SK-N-SH treated with all-trans-retinoic acid at 6 μM for 48 hours (cell line): ENCODE data around the gene NFIA.

Source experiments
- ATAC-seq: fragments of 200-7000 bp; cut with Tn5 transposase; 3 replicates; pipeline ENCODE4 v1.9.1; 2020; ENCODE audit warnings: mild to moderate bottlenecking, moderate library complexity
- ARNTL ChIP-seq: fragments of 450-650 bp; formaldehyde crosslinking; IDR thresholded peaks from 2 replicates; pipeline ENCODE4 v1.5.0; 2020; ENCODE audit warnings: low read depth, mild to moderate bottlenecking, moderate library complexity, borderline replicate concordance
- BACH2 ChIP-seq: fragments of 250-450 bp; sonication (Bioruptor Pico); IDR thresholded peaks from 2 replicates; pipeline ENCODE4 v1.9.0; 2021; ENCODE audit warnings: mild to moderate bottlenecking, borderline replicate concordance
- CREB5 ChIP-seq: fragments of 250-450 bp; sonication (Bioruptor Pico); IDR thresholded peaks from 2 replicates; pipeline ENCODE4 v1.5.1; 2020; ENCODE audit warnings: low read depth, mild to moderate bottlenecking, moderate library complexity
- CSDC2 ChIP-seq: fragments of 250-450 bp; sonication (Bioruptor Pico); IDR thresholded peaks from 2 replicates; pipeline ENCODE4 v1.5.0; 2020; ENCODE audit warnings: mild to moderate bottlenecking, moderate library complexity
- GLIS3 ChIP-seq: fragments of 250-450 bp; sonication (Bioruptor Pico); IDR thresholded peaks from 2 replicates; pipeline ENCODE4 v1.5.0; 2020; ENCODE audit warnings: mild to moderate bottlenecking, moderate library complexity
- ISL1 ChIP-seq: fragments of 250-450 bp; sonication (Bioruptor Pico); IDR thresholded peaks from 2 replicates; pipeline ENCODE4 v2.1.2; 2022; ENCODE audit warnings: mild to moderate bottlenecking, moderate library complexity
- OSR1 ChIP-seq: fragments of 250-450 bp; sonication (Bioruptor Pico); IDR thresholded peaks from 2 replicates; pipeline ENCODE4 v1.8.0; 2022; ENCODE audit warnings: moderate library complexity, mild to moderate bottlenecking, inconsistent platforms
- PATZ1 ChIP-seq: fragments of 250-450 bp; sonication (Bioruptor Pico); IDR thresholded peaks from 2 replicates; pipeline ENCODE4 v1.8.0; 2020; ENCODE audit warnings: mild to moderate bottlenecking, moderate library complexity, borderline replicate concordance
- POU6F1 ChIP-seq: fragments of 250-450 bp; sonication (Bioruptor Pico); IDR thresholded peaks from 2 replicates; pipeline ENCODE4 v1.8.0; 2021; ENCODE audit warnings: low read depth, mild to moderate bottlenecking, moderate library complexity, borderline replicate concordance
- PPARA ChIP-seq: fragments of 250-450 bp; sonication (Bioruptor Pico); IDR thresholded peaks from 2 replicates; pipeline ENCODE4 v1.5.0; 2020; ENCODE audit warnings: mild to moderate bottlenecking, borderline replicate concordance
- RARB ChIP-seq: fragments of 250-450 bp; sonication (Bioruptor Pico); IDR thresholded peaks from 2 replicates; pipeline ENCODE4 v1.8.0; 2021; ENCODE audit warnings: mild to moderate bottlenecking, moderate library complexity
- SNAI2 ChIP-seq: fragments of 250-450 bp; sonication (Bioruptor Pico); IDR thresholded peaks from 2 replicates; pipeline ENCODE4 v1.5.0; 2020; ENCODE audit warnings: mild to moderate bottlenecking, moderate library complexity
- TCF4 ChIP-seq: fragments of 250-450 bp; sonication (Bioruptor Pico); IDR thresholded peaks from 2 replicates; pipeline ENCODE4 v1.8.0; 2021; ENCODE audit warnings: mild to moderate bottlenecking, moderate library complexity, borderline replicate concordance
- TSHZ2 ChIP-seq: fragments of 250-450 bp; sonication (Bioruptor Pico); IDR thresholded peaks from 2 replicates; pipeline ENCODE4 v1.5.0; 2020; ENCODE audit warnings: mild to moderate bottlenecking, moderate library complexity
- ZFP3 ChIP-seq: fragments of 250-450 bp; sonication (Bioruptor Pico); IDR thresholded peaks from 2 replicates; pipeline ENCODE4 v1.5.0; 2020; ENCODE audit warnings: mild to moderate bottlenecking, moderate library complexity
- ZFP30 ChIP-seq: fragments of 450-650 bp; formaldehyde crosslinking; IDR thresholded peaks from 2 replicates; pipeline ENCODE4 v1.5.0; 2022; ENCODE audit warnings: mild to moderate bottlenecking, moderate library complexity
- ZNF565 ChIP-seq: fragments of 450-650 bp; formaldehyde crosslinking; conservative IDR thresholded peaks from 2 replicates; pipeline ENCODE4 v1.5.0; 2020; ENCODE audit warnings: low read depth, mild to moderate bottlenecking, moderate library complexity
- ZNF70 ChIP-seq: fragments of 450-650 bp; formaldehyde crosslinking; IDR thresholded peaks from 2 replicates; pipeline ENCODE4 v1.5.0; 2020; ENCODE audit warnings: mild to moderate bottlenecking, moderate library complexity
- ZNF8 ChIP-seq: fragments of 450-650 bp; formaldehyde crosslinking; IDR thresholded peaks from 2 replicates; pipeline ENCODE4 v1.5.0; 2020; ENCODE audit warnings: mild to moderate bottlenecking, moderate library complexity
- TF ChIP-seq, protein P1 (sequence below): fragments of 250-450 bp; sonication (Bioruptor Pico); IDR thresholded peaks from 2 replicates; pipeline ENCODE4 v1.5.1; 2021; ENCODE audit warnings: mild to moderate bottlenecking, moderate library complexity

Gene NFIA

DNA sequence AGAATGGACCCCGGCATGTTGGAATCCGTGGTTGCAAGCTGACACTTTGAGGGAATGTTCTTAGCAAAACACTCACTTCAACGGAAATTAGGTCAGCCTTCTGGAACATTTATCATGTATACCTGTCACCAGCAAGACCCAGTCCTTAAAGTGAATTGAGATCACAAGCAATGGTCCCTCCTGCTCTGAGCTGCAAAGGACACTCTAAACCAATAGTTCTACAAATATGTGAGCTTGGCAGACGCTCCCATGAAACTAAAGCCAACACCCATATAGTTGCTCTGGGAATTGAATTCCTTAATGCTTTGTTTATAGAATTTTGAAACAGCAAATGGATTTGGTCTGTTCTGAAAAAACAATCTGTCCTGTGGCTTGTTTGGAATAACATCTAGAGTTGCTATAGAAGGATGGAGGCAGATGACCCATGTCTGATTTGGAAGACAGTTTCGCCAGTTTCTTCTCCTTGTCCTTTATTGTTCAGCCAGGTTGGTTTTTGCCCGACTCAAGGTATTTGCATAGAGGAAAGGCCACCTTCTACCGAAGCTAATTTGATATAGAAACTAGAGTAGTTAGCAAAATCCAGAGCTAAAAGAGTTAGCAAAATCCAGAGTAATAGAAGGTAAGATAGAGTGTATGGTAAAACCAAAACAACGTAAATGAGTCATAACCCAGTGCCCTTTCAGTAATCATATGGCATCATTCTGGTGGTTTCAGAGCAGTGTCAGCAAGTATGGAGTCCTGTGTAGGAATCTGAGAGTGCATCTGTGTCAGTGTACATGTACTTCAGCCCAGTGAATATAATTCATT, 236.2 kb downstream of the NFIA start:
- TF ChIP-seq RARB (no peak), CSDC2 (CRISPR knock-in tag) (no peak)
- TF ChIP-seq, all 23 proteins: peak for 0
- ATAC-seq = peak; percentile 60

DNA sequence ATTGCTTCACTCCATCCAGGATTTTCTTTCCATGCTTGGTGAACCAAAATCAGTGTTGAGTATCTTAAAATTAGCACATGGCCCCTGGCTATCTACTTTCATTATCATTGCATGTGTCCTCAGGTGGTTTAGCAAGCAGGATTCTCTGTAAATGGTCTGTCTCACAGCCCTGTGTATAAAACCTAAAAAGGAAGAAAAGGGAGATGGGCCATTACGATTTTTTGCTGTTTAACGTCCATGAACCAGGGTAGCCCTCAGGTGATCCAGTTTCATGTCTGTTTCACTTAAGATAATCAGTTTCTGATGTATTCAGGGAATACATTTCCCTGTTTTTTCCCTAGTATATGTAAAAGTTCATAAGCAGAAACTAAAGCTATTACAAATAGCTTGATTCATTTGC, 238.2 kb downstream of the NFIA start:
- no peak; the same call in 2 of the 3 replicates for ATAC-seq
- TF ChIP-seq TSHZ2 (CRISPR knock-in tag) (peak; percentile 63; the same call in 1 of the 2 replicates), ARNTL (CRISPR knock-in tag) (no peak), PPARA (CRISPR knock-in tag) (no peak), TCF4 (CRISPR knock-in tag) (peak; percentile 62; the same call in 1 of the 2 replicates)

- TF ChIP-seq GLIS3 (CRISPR knock-in tag) (no peak), TCF4 (CRISPR knock-in tag) (no peak), PATZ1 (CRISPR knock-in tag) (no peak), ZFP3 (CRISPR knock-in tag) (no peak), POU6F1 (CRISPR knock-in tag) (no peak), OSR1 (CRISPR knock-in tag) (no peak), BACH2 (CRISPR knock-in tag) (no peak)
- TF ChIP-seq, protein P1, sequence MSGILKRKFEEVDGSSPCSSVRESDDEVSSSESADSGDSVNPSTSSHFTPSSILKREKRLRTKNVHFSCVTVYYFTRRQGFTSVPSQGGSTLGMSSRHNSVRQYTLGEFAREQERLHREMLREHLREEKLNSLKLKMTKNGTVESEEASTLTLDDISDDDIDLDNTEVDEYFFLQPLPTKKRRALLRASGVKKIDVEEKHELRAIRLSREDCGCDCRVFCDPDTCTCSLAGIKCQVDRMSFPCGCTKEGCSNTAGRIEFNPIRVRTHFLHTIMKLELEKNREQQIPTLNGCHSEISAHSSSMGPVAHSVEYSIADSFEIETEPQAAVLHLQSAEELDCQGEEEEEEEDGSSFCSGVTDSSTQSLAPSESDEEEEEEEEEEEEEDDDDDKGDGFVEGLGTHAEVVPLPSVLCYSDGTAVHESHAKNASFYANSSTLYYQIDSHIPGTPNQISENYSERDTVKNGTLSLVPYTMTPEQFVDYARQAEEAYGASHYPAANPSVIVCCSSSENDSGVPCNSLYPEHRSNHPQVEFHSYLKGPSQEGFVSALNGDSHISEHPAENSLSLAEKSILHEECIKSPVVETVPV = no peak
- TF ChIP-seq, all 23 proteins: peak for 0
- no peak for ATAC-seq
Observed at GRCh38 chr1:61322008-61322744, 239.8 kb downstream of the NFIA start.

- ATAC-seq = no peak
- no peak for TF ChIP-seq TCF4 (CRISPR knock-in tag)
- no peak for TF ChIP-seq CREB5 (CRISPR knock-in tag)
- TF ChIP-seq ZFP30 (CRISPR knock-in tag) = no peak
- TF ChIP-seq BACH2 (CRISPR knock-in tag) = no peak
- TF ChIP-seq ZNF565 (CRISPR knock-in tag) = no peak
- no peak for TF ChIP-seq PPARA (CRISPR knock-in tag)
- TF ChIP-seq ZFP3 (CRISPR knock-in tag) = no peak
- TF ChIP-seq ZNF70 (CRISPR knock-in tag) = no peak
- TF ChIP-seq TSHZ2 (CRISPR knock-in tag) = no peak
- TF ChIP-seq OSR1 (CRISPR knock-in tag) = no peak
- no peak for TF ChIP-seq GLIS3 (CRISPR knock-in tag)
- TF ChIP-seq ZNF8 (CRISPR knock-in tag) = no peak
- no peak for TF ChIP-seq ISL1 (CRISPR knock-in tag)
- no peak for TF ChIP-seq SNAI2 (CRISPR knock-in tag)
Observed at GRCh38 chr1:61322769-61323168, 240.4 kb downstream of the NFIA start.
